Mucosa of descending colon (tissue), 3 donors: ENCODE data around the gene SLC6A13. TPM values are rescaled to one million over a fixed set of nuclear protein-coding genes. Genes with fewer than 3 reads are reported as not detected.

Experiments
- ATAC-seq: fragments of 200-7000 bp; cut with Tn5 transposase; one replicate; pipeline ENCODE4 v1.9.1; 2020; ENCODE audit warnings: mild to moderate bottlenecking, moderate library complexity
- DNase-seq, 3 donors: peaks; one replicate each; pipeline ENCODE4 v3.0.0-alpha.2; 2020
- H3K36me3 ChIP-seq: fragments of 200-600 bp; one replicate; pipeline ENCODE4 v1.8.0; 2021; ENCODE audit warnings: low read depth, mild to moderate bottlenecking
- H3K4me1 ChIP-seq: fragments of 200-600 bp; one replicate; pipeline ENCODE4 v1.8.0; 2021; ENCODE audit warnings: low read depth, mild to moderate bottlenecking
- H3K4me3 ChIP-seq: fragments of 200-600 bp; one replicate; pipeline ENCODE4 v1.8.0; 2021; ENCODE audit warnings: mild to moderate bottlenecking
- H3K9me3 ChIP-seq: fragments of 200-600 bp; one replicate; pipeline ENCODE4 v1.8.0; 2021; ENCODE audit warnings: mild to moderate bottlenecking
- CTCF ChIP-seq: fragments of 200-600 bp; IDR thresholded peaks from one replicate; pipeline ENCODE4 v1.8.0; 2022; ENCODE audit warnings: antibody characterized with exemption, mild to moderate bottlenecking
- intact Hi-C, 2 donors: fragments of 100-400 bp; cut with DNase I in 1 of 2; cut with micrococcal nuclease in 1 of 2; formaldehyde crosslinking; loops; one replicate each; pipeline versions ENCODE4 v1.11.0 to v1.11.1; 2022; cut with DNase I, micrococcal nuclease
- total RNA-seq, 3 donors: library from RNA; stranded (reverse); fragmentation: NEBNext Ultra II Directional in 2 of 3; extraction: Animal tissue kit (Norgen Biotek cat#: 25700) in 2 of 3; gene quantifications; one replicate each; pipeline versions ENCODE4 v1.2.1 to v1.2.4, GENCODE V29; 2021 to 2023
- donor health status: DM: no; HTN: no; CAD: no; lungs with moderate emphysema.
- donor health status: DM: no; HTN: no; CAD: no.
- donor health status: DM: no; HTN: yes; CAD: no.

SLC6A13 gene
- total RNA-seq, 3 donors from 2014 or later = not detected

GRCh38 chr12:295132-295531 lies 32.5 kb upstream of the SLC6A13 start:
- Histone ChIP-seq H3K4me3 (no peak overlapping the region), H3K9me3 (no peaks in the 10 kb centered on the region), H3K4me1 (no peaks in the 10 kb centered on the region), H3K36me3 (peaks cover 9% of the 10 kb centered on the region)
- intact Hi-C loops = no loop called here
- ATAC-seq (no peak), DNase-seq (no peak)
- no peak for TF ChIP-seq CTCF

GRCh38 chr12:293199-293598 lies 30.6 kb upstream of the SLC6A13 start:
- no peak for ATAC-seq
- TF ChIP-seq CTCF = no peak
- peaks cover 9% of the 10 kb centered on the region for H3K36me3 ChIP-seq
- no peak for DNase-seq
- no peaks in the 10 kb centered on the region for H3K4me1 ChIP-seq
- intact Hi-C loops = no loop called here
- no peaks in the 10 kb centered on the region for H3K9me3 ChIP-seq
- no peak overlapping the region for H3K4me3 ChIP-seq

- Histone ChIP-seq H3K4me1 (no peaks in the 10 kb centered on the region), H3K9me3 (no peaks in the 10 kb centered on the region), H3K4me3 (no peak overlapping the region), H3K36me3 (peaks cover 9% of the 10 kb centered on the region)
- no peak for DNase-seq
- no peak for TF ChIP-seq CTCF
- ATAC-seq = no peak
- intact Hi-C loops = no loop called here
Measured at GRCh38 chr12:292186-292585, 29.6 kb upstream of the SLC6A13 start.

GRCh38 chr12:291153-291723 lies 28.6 kb upstream of the SLC6A13 start:
- no peak overlapping the region for H3K4me3 ChIP-seq
- H3K4me1 ChIP-seq = no peaks in the 10 kb centered on the region
- H3K9me3 ChIP-seq = no peaks in the 10 kb centered on the region
- H3K36me3 ChIP-seq = peaks cover 9% of the 10 kb centered on the region
- intact Hi-C loops = no loop called here
- no peak for DNase-seq
- ATAC-seq = no peak
- no peak for TF ChIP-seq CTCF

- ATAC-seq = no peak
- intact Hi-C loops = no loop called here
Measured at GRCh38 chr12:288687-289086, 26.1 kb upstream of the SLC6A13 start.

More at GRCh38 chr12:288687-289086, 26.1 kb upstream of the SLC6A13 start:
- DNase-seq = no peak
- Histone ChIP-seq H3K4me3 (no peak overlapping the region), H3K4me1 (no peaks in the 10 kb centered on the region), H3K9me3 (no peaks in the 10 kb centered on the region), H3K36me3 (peaks cover 9% of the 10 kb centered on the region)
- no peak for TF ChIP-seq CTCF
